HepG2 (cell line): ENCODE measurements around the gene ACAP3. TPM values are rescaled to one million over a fixed set of nuclear protein-coding genes. Genes with fewer than 3 reads are reported as not detected.

Experiments used
- ASH2L ChIP-seq: fragments of 300-600, 200-600 bp; sonication (generic); IDR thresholded peaks from 2 replicates; pipeline ENCODE4 v1.7.0; 2017; ENCODE audit warnings: low read depth, mild to moderate bottlenecking, moderate library complexity, mixed read lengths, low read length; ENCODE audit not compliant: insufficient read length
- ATAD3A ChIP-seq: sonication (generic); formaldehyde crosslinking; IDR thresholded peaks from 2 replicates; pipeline ENCODE4 v1.4.0; 2020; ENCODE audit warnings: missing genetic modification reagents
- FOSL1 ChIP-seq: sonication (generic); formaldehyde crosslinking; IDR thresholded peaks from 2 replicates; pipeline ENCODE4 v1.9.0; 2021; ENCODE audit warnings: missing genetic modification reagents, borderline replicate concordance
- FOXP1 ChIP-seq, 2 experiments: fragments of 450-650 bp in 1 of 2; IDR thresholded peaks; 2 replicates each; pipeline ENCODE4 v1.6.1; 2017 to 2018; ENCODE audit warnings: antibody characterized with exemption in 1 of 2
- HNRNPLL ChIP-seq: fragments of 200-400 bp; formaldehyde crosslinking; IDR thresholded peaks from 2 replicates; pipeline ENCODE4 v1.6.1; 2017; ENCODE audit warnings: mild to moderate bottlenecking, low read depth, low read length; ENCODE audit not compliant: poor library complexity, severe bottlenecking
- HOMEZ ChIP-seq: IDR thresholded peaks from 2 replicates; pipeline ENCODE4 v1.6.1; 2016; ENCODE audit warnings: low read depth
- MAF1 ChIP-seq: sonication (generic); formaldehyde crosslinking; IDR thresholded peaks from 2 replicates; pipeline ENCODE4 v1.5.0; 2020; ENCODE audit warnings: missing genetic modification reagents, borderline replicate concordance
- MEF2D ChIP-seq: sonication (generic); formaldehyde crosslinking; IDR thresholded peaks from 2 replicates; pipeline ENCODE4 v1.5.1; 2020; ENCODE audit warnings: mild to moderate bottlenecking, missing genetic modification reagents
- MLXIP ChIP-seq: sonication (generic); formaldehyde crosslinking; IDR thresholded peaks from 2 replicates; pipeline ENCODE4 v1.9.0; 2021; ENCODE audit warnings: missing genetic modification reagents, borderline replicate concordance
- MYPOP ChIP-seq: sonication (generic); formaldehyde crosslinking; IDR thresholded peaks from 2 replicates; pipeline ENCODE4 v1.8.1; 2023; ENCODE audit warnings: mild to moderate bottlenecking, moderate library complexity, missing genetic modification reagents
- NFATC3 ChIP-seq: sonication (generic); formaldehyde crosslinking; IDR thresholded peaks from 2 replicates; pipeline ENCODE4 v1.5.1; 2020; ENCODE audit warnings: mild to moderate bottlenecking, missing genetic modification reagents
- NFE2 ChIP-seq: sonication (generic); formaldehyde crosslinking; IDR thresholded peaks from 2 replicates; pipeline ENCODE4 v1.4.0; 2020; ENCODE audit warnings: missing genetic modification reagents
- PHF20 ChIP-seq: sonication (generic); formaldehyde crosslinking; IDR thresholded peaks from 2 replicates; pipeline ENCODE4 v1.5.0; 2020; ENCODE audit warnings: mild to moderate bottlenecking, missing genetic modification reagents
- RORA ChIP-seq: sonication (generic); formaldehyde crosslinking; IDR thresholded peaks from 2 replicates; pipeline ENCODE4 v1.5.0; 2020; ENCODE audit warnings: mild to moderate bottlenecking, missing genetic modification reagents, moderate library complexity
- SMAD1 ChIP-seq: sonication (generic); formaldehyde crosslinking; IDR thresholded peaks from 2 replicates; pipeline ENCODE4 v1.4.0; 2020; ENCODE audit warnings: missing genetic modification reagents, low read depth, mild to moderate bottlenecking, borderline replicate concordance
- SMC3 ChIP-seq: IDR thresholded peaks from 2 replicates; pipeline ENCODE4 v1.6.1; 2011; ENCODE audit warnings: low read length, improper control_type of control experiment
- SRF ChIP-seq: IDR thresholded peaks from 2 replicates; pipeline ENCODE4 v1.6.1; 2011; ENCODE audit warnings: mild to moderate bottlenecking, low read depth, low read length, moderate library complexity
- STAT5B ChIP-seq: sonication (generic); formaldehyde crosslinking; IDR thresholded peaks from 2 replicates; pipeline ENCODE4 v1.4.0; 2020; ENCODE audit warnings: missing genetic modification reagents
- TRAFD1 ChIP-seq: sonication (generic); formaldehyde crosslinking; IDR thresholded peaks from 2 replicates; pipeline ENCODE4 v1.5.1; 2020; ENCODE audit warnings: missing genetic modification reagents, mild to moderate bottlenecking, borderline replicate concordance
- ZFP1 ChIP-seq: IDR thresholded peaks from 2 replicates; pipeline ENCODE4 v1.6.1; 2016
- ZNF234 ChIP-seq: sonication (generic); formaldehyde crosslinking; conservative IDR thresholded peaks from 2 replicates; pipeline ENCODE4 v1.5.1; 2020; ENCODE audit warnings: mild to moderate bottlenecking, missing genetic modification reagents
- ZNF543 ChIP-seq: sonication (generic); formaldehyde crosslinking; IDR thresholded peaks from 2 replicates; pipeline ENCODE4 v1.4.0; 2020; ENCODE audit warnings: mild to moderate bottlenecking, missing genetic modification reagents
- ZNF782 ChIP-seq: sonication (generic); formaldehyde crosslinking; IDR thresholded peaks from 2 replicates; pipeline ENCODE4 v1.4.0; 2020; ENCODE audit warnings: missing genetic modification reagents, mild to moderate bottlenecking, borderline replicate concordance
- polyA plus RNA-seq, 8 experiments: library from polyadenylated mRNA; depleted of rRNA in 3 of 8; stranded (reverse) in 7 of 8; unstranded in 1 of 8; fragments of >200 nt; fragmentation: Illumina TruSeq in 4 of 8; extraction: Trizol in 4 of 8; gene quantifications; 2 replicates each; pipeline versions ENCODE4 v1.2.1 to v1.2.3, GENCODE V29; 2011 to 2016; ENCODE audit warnings: low read depth in 4 of 8, missing spikeins in 1 of 8, mixed read lengths in 1 of 8; ENCODE audit not compliant: insufficient read depth in 1 of 8
- total RNA-seq, 5 experiments: library from RNA; depleted of rRNA; stranded (reverse); fragments of >200 nt; fragmentation: Illumina TruSeq; extraction: Trizol; gene quantifications; 2 replicates each; pipeline ENCODE4 v1.2.3, GENCODE V29; 2016; ENCODE audit warnings: low read depth in 1 of 5

ACAP3 gene
- total and polyA plus RNA-seq, 2 of the 13 experiments (the other 11 are each of a cell fraction or from before 2014, with no cell fraction given) = 29.4 to 50.8 TPM

GRCh38 chr1:1306661-1307260 is 969 bp downstream of the ACAP3 start (continued):
- no peak for TF ChIP-seq TRAFD1 (CRISPR knock-in tag)
- no peak for TF ChIP-seq HNRNPLL
- 0 out of 2 replicates have a peak, but pooled peaks have one; percentile 14 for TF ChIP-seq ZNF543 (CRISPR knock-in tag)
- no peak for TF ChIP-seq FOXP1 (IDR thresholded peaks at IDR 0.05)
- 0 out of 2 replicates have a peak, but pooled peaks have one; percentile 10 for TF ChIP-seq FOXP1 (CRISPR knock-in tag; IDR thresholded peaks at IDR 0.05)
- no peak for TF ChIP-seq MYPOP (CRISPR knock-in tag)
- no peak for TF ChIP-seq SMC3
- no peak for TF ChIP-seq ATAD3A
- no peak for TF ChIP-seq ZNF234 (CRISPR knock-in tag)
- TF ChIP-seq HOMEZ = no peak
- TF ChIP-seq PHF20 = 0 out of 2 replicates have a peak, but pooled peaks have one; percentile 30
- no peak for TF ChIP-seq SRF
- TF ChIP-seq MEF2D (CRISPR knock-in tag) = no peak
- no peak for TF ChIP-seq ASH2L
- no peak for TF ChIP-seq MAF1 (CRISPR knock-in tag)
- TF ChIP-seq MLXIP (CRISPR knock-in tag) = no peak
- no peak for TF ChIP-seq RORA (CRISPR knock-in tag)
- TF ChIP-seq ZFP1 (CRISPR knock-in tag) = no peak
- TF ChIP-seq STAT5B = no peak
- TF ChIP-seq NFATC3 = no peak
- TF ChIP-seq NFE2 (CRISPR knock-in tag) = no peak
- TF ChIP-seq ZNF782 (CRISPR knock-in tag) = no peak
- TF ChIP-seq SMAD1 = 0 out of 2 replicates have a peak, but pooled peaks have one; percentile 65
- TF ChIP-seq FOSL1 (CRISPR knock-in tag) = no peak
